GM12892 (cell line): ENCODE measurements around the gene FER.

Experiments
- POLR2A ChIP-seq: IDR thresholded peaks from 2 replicates; pipeline ENCODE4 v1.6.1; 2011; ENCODE audit warnings: low read depth, low read length, control low read depth
- POLR2AphosphoS5 ChIP-seq: IDR thresholded peaks from 2 replicates; pipeline ENCODE4 v1.6.1; 2011; ENCODE audit warnings: low read depth, low read length, control low read depth
- TAF1 ChIP-seq: IDR thresholded peaks from 2 replicates; pipeline ENCODE4 v1.6.1; 2011; ENCODE audit warnings: low read depth, mild to moderate bottlenecking, control low read depth, low read length, borderline replicate concordance

DNA sequence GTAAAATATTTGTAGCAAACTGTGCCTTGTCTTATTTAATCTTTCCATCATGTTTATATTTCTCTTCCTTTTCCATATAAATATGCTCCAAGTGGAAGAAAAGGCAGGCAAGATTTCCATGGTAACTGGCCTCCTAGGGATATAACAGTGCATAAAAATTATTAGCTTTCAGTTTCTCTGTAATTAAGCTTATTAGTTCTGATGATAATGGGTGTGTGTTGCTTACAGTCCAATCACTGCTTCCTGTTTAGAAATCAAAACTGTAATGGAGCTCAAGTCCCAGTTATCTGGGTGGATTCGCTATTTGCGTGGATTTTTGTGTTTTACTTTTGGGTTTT, 449.1 kb downstream of the FER start:
- no peak for TF ChIP-seq POLR2AphosphoS5
- TF ChIP-seq POLR2A = no peak
- no peak for TF ChIP-seq TAF1
